PC-3 (cell line): ENCODE data around the gene POTEG.
"Not testable (repeated sequence)": the region's sequence is repeated elsewhere in the genome, so short reads cannot be mapped to it uniquely, and the experiment has no call there.

Experiments used
- CTCF ChIP-seq: fragments of 300-600 bp; sonication (generic); conservative IDR thresholded peaks from 2 replicates; pipeline ENCODE4 v1.5.1; 2017; ENCODE audit warnings: antibody characterized with exemption, low read depth, mild to moderate bottlenecking, low read length
- EZH2 ChIP-seq: fragments of 300-600 bp; sonication (generic); IDR thresholded peaks from one replicate; pipeline ENCODE4 v1.6.1; 2017; ENCODE audit warnings: antibody characterized with exemption, mild to moderate bottlenecking, low read length; ENCODE audit not compliant: unreplicated experiment
- EZH2phosphoT487 ChIP-seq: fragments of 300-600 bp; sonication (generic); IDR thresholded peaks from 2 replicates; pipeline ENCODE4 v1.6.1; 2018; ENCODE audit warnings: mild to moderate bottlenecking, antibody characterized with exemption, low read length, borderline replicate concordance

GRCh38 chr14:19388741-19389140 is 45.4 kb downstream of the POTEG start:
- not testable (repeated sequence) for TF ChIP-seq EZH2phosphoT487, CTCF, EZH2
